Ascending aorta (tissue), 2 donors: ENCODE data around the gene TCF23. TPM values are rescaled to one million over a fixed set of nuclear protein-coding genes. Genes with fewer than 3 reads are reported as not detected.
"Not testable (repeated sequence)": the region's sequence is repeated elsewhere in the genome, so short reads cannot be mapped to it uniquely, and the experiment has no call there.

ENCODE experiments used
- DNase-seq, 2 donors: peaks; one replicate each; pipeline ENCODE4 v3.0.0-alpha.2; 2019; ENCODE audit warnings: low spot score in 2 of 2
- H3K27ac ChIP-seq, 2 donors: fragments of 200-600 bp; sonication (generic); one replicate each; pipeline ENCODE4 v1.5.1; 2016 to 2017; ENCODE audit warnings: mild to moderate bottlenecking in 1 of 2
- H3K27me3 ChIP-seq: fragments of 200-600 bp; sonication (generic); one replicate; pipeline ENCODE4 v1.5.1; 2017
- H3K36me3 ChIP-seq, 2 donors: fragments of 200-600 bp; sonication (generic); one replicate each; pipeline ENCODE4 v1.5.1; 2016
- H3K4me1 ChIP-seq, 2 donors: fragments of 200-600 bp; sonication (generic); one replicate each; pipeline ENCODE4 v1.5.1; 2016 to 2017; ENCODE audit warnings: mild to moderate bottlenecking in 1 of 2
- H3K4me3 ChIP-seq, 2 donors: fragments of 200-600 bp; sonication (generic); one replicate each; pipeline ENCODE4 v1.5.1; 2016 to 2017; ENCODE audit warnings: mild to moderate bottlenecking in 1 of 2
- H3K9me3 ChIP-seq, 2 donors: fragments of 200-600 bp; sonication (generic); one replicate each; pipeline ENCODE4 v1.5.1; 2016
- intact Hi-C: fragments of 100-400 bp; cut with DNase I; formaldehyde crosslinking; loops from one replicate; pipeline ENCODE4 v1.15.1; 2023
- total RNA-seq: library from RNA; depleted of rRNA; stranded (reverse); fragments of >200 nt; gene quantifications from one replicate; pipeline ENCODE4 v1.1.0, GENCODE V29; 2016
- TF ChIP-seq, protein P1 (sequence below), 3 experiments: fragments of 200-600 bp in 2 of 3; fragments of 450-650 bp in 1 of 3; sonication (generic) in 2 of 3; IDR thresholded peaks; one replicate each; pipeline ENCODE4 v1.5.1; 2016 to 2019; ENCODE audit warnings: antibody characterized with exemption in 3 of 3, mild to moderate bottlenecking in 1 of 3, moderate library complexity in 1 of 3

Gene TCF23
- total RNA-seq, 1 donor from 2014 or later, result not detected

DNA sequence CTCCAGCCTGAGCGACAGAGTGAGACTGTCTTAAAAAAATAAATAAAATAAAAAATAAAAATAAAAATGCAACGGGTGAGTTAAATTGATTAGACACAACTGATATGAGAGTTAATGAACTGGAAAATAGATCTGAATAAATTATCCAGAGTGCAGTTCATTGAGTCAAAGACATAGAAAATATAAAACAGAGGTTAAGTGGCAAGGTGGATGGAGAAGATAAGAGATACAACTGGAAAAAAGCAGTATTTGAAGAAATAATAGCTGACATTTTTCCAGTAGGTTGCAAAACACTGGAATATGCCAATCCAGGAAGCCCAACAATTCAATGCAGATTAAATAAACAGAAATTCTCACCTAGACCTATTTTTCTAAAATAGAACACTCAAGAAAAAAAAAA, 40.6 kb upstream of the TCF23 start:
- H3K4me1 ChIP-seq, result no peaks in the 10 kb centered on the region
- no peak overlapping the region for H3K4me3 ChIP-seq
- H3K36me3 ChIP-seq, result no peaks in the 10 kb centered on the region
- DNase-seq, result no peak
- intact Hi-C loops, result no loop called here
- H3K27me3 ChIP-seq, result no peaks in the 10 kb centered on the region
- H3K9me3 ChIP-seq, result no peaks in the 10 kb centered on the region
- TF ChIP-seq, protein P1, sequence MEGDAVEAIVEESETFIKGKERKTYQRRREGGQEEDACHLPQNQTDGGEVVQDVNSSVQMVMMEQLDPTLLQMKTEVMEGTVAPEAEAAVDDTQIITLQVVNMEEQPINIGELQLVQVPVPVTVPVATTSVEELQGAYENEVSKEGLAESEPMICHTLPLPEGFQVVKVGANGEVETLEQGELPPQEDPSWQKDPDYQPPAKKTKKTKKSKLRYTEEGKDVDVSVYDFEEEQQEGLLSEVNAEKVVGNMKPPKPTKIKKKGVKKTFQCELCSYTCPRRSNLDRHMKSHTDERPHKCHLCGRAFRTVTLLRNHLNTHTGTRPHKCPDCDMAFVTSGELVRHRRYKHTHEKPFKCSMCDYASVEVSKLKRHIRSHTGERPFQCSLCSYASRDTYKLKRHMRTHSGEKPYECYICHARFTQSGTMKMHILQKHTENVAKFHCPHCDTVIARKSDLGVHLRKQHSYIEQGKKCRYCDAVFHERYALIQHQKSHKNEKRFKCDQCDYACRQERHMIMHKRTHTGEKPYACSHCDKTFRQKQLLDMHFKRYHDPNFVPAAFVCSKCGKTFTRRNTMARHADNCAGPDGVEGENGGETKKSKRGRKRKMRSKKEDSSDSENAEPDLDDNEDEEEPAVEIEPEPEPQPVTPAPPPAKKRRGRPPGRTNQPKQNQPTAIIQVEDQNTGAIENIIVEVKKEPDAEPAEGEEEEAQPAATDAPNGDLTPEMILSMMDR (IDR thresholded peaks at IDR 0.05), result no peak
- H3K27ac ChIP-seq, result no peak overlapping the region

DNA sequence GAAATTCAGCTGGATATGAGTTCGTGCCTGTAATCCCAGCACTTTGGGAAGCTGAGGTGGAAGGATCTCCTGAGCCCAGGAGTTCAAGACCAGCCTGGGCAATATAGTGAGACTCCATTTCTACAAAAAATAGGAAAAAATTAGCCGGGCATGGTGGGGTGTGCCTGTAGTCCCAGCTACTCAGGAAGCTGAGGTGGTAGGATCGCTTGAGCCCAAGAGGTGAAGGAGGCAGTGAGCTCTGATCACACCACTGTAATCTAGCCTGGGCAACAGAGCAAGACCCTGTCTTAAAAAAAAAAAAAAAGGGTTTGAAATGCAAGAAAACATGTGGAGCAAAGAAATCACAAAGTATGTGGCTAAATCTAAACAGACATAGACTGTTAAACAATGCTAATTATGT, 39.7 kb upstream of the TCF23 start:
- TF ChIP-seq, protein P1 (IDR thresholded peaks at IDR 0.05), result no peak
- no peak overlapping the region for H3K27ac ChIP-seq
- no peaks in the 10 kb centered on the region for H3K9me3 ChIP-seq
- DNase-seq, result no peak
- H3K4me1 ChIP-seq, result no peaks in the 10 kb centered on the region
- H3K4me3 ChIP-seq, result no peak overlapping the region
- intact Hi-C loops, result no loop called here
- H3K36me3 ChIP-seq, result no peaks in the 10 kb centered on the region
- H3K27me3 ChIP-seq, result no peaks in the 10 kb centered on the region

DNA sequence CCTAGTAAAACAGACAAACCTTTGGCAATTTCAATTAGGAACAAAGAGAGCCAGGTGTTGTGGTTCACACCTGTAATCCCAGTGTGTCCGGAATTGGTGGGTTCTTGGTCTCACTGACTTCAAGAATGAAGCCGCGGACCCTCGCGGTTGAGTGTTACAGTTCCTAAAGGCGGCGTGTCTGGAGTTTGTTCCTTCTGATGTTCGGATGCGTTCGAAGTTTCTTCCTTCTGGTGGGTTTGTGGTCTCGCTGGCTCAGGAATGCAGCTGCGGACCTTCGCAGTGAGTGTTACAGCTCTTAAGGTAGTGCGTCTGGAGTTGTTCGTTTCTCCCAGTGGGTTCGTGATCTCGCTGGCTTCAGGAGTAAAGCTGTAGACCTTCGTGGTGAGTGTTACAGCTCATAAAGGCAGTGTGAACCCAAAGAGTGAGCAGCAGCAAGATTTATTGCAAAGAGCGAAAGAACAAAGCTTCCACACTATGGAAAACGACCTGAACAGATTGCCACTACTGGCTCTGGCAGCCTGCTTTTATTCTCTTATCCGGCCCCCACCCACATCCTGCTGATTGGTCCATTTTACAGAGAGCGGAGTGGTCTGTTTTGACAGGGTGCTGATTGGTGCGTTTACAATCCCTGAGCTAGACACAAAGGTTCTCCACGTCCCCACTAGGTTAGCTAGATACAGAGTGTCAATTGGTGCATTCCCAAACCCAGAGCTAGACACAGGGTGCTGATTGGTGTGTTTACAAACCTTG, 38.0 kb upstream of the TCF23 start:
- DNase-seq, H3K4me1 ChIP-seq, H3K27me3 ChIP-seq, H3K9me3 ChIP-seq, H3K27ac ChIP-seq, H3K4me3 ChIP-seq, H3K36me3 ChIP-seq: not testable (repeated sequence)
- intact Hi-C loops, result loop anchor here (5.0 kb wide), 1 partner anchor 52 kb away; no protein-coding TSS in a partner anchor

DNA sequence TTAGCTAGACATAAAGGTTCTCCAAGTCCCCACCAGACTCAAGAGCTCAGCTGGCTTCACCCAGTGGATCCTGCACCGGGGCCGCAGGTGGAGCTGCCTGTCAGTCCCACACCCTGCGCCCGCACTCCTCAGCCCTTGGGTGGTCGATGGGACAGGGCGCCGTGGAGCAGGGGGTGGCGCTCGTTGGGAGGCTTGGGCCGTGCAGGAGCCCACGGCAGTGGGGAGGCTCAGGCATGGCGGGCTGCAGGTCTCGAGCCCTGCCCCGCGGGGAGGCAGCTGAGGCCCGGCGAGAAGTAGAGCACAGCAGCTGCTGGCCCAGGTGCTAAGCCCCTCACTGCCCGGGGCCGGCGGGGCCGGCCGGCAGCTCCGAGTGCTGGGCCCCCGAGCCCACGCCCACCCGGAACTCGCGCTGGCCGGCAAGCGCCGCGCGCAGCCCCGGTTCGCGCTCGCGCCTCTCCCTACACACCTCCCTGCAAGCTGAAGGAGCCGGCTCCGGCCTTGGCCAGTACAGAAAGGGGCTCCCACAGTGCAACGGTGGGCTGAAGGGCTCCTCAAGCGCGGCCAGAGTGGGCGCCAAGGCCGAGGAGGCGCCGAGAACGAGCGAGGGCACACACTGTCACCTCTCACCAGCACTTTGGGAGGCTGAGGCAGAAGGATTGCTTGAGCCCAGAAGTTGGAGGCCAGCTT, 37.3 kb upstream of the TCF23 start:
- intact Hi-C loops, result loop anchor here (5.0 kb wide), 1 partner anchor 51 kb away; no protein-coding TSS in a partner anchor
- H3K4me3 ChIP-seq, H3K27ac ChIP-seq, H3K4me1 ChIP-seq, H3K36me3 ChIP-seq, H3K9me3 ChIP-seq, DNase-seq, H3K27me3 ChIP-seq: not testable (repeated sequence)

DNA sequence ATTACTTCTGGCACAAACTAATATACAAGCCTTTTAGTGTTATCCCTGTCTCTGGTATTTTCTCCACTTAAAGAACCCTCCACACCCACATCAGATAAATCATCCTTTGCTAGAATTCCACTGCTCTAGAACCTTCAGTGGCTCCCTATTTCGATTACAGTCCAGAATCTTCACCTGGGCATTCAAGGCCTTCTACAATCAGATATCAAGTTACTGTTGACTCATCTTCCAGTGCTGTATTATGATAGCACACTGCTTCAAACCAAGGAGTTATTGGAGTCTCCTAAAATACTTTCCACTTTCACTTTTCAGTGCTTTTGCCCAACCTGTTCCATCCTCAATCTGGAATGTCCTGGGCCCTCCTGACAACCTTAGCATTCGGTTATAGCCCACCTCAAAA, 33.3 kb upstream of the TCF23 start:
- intact Hi-C loops, result no loop called here
- no peaks in the 10 kb centered on the region for H3K27me3 ChIP-seq
- DNase-seq, result no peak
- no peak overlapping the region for H3K27ac ChIP-seq
- no peaks in the 10 kb centered on the region for H3K9me3 ChIP-seq
- TF ChIP-seq, protein P1 (IDR thresholded peaks at IDR 0.05), result no peak
- H3K36me3 ChIP-seq, result no peaks in the 10 kb centered on the region
- H3K4me3 ChIP-seq, result no peak overlapping the region
- H3K4me1 ChIP-seq, result peaks cover 3 to 6% of the 10 kb centered on the region in 2 donors

DNA sequence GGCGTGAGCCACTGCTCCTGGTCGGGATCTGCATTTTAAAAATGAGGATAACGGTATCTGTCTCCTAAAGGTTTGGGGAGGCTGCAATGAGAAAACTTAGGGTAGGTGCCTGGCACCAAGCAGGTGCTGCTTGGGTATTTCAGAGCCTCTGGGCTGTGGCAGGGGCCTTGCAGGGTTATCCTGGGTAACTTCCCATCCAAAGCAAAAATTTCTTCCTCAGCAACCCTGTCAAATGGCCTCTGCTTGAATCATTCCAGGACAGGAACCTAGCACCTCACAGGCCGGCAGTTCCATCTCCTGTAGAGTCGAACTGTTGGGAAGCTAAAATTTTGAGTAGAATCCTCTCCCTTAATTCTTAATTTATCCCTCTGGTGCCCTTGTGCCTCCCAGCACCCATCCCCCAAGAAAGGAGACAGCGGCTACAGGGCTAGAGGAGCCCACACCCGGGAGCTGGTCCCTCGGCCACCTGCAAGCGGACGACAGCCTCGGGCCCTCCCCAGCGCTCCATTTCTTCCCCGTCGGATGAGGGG, 30.7 kb upstream of the TCF23 start:
- H3K27me3 ChIP-seq, result no peaks in the 10 kb centered on the region
- intact Hi-C loops, result no loop called here
- H3K4me1 ChIP-seq, result peaks cover 3 to 6% of the 10 kb centered on the region in 2 donors
- H3K9me3 ChIP-seq, result no peaks in the 10 kb centered on the region
- no peak for DNase-seq
- no peak overlapping the region for H3K27ac ChIP-seq
- peak overlapping the region; percentile 62 to 63 for H3K4me3 ChIP-seq
- TF ChIP-seq, protein P1 (IDR thresholded peaks at IDR 0.05), result no peak
- H3K36me3 ChIP-seq, result no peaks in the 10 kb centered on the region
